CD4-positive, CD25-positive, alpha-beta regulatory T cell (primary cell): Measurements from ENCODE around the gene USP9X. TPM values are rescaled to one million over a fixed set of nuclear protein-coding genes. Genes with fewer than 3 reads are reported as not detected.

ENCODE experiments used
- polyA plus RNA-seq, 4 donors: library from polyadenylated mRNA; unstranded; fragments of 300-500 nt; fragmentation: Illumina TruSeq; gene quantifications; one replicate each; pipeline ENCODE4 v1.2.3, GENCODE V29; 2021
- total RNA-seq: library from RNA; stranded (reverse); gene quantifications from one replicate; pipeline ENCODE4 v1.2.3, GENCODE V29; 2022

USP9X gene
- total and polyA plus RNA-seq, 5 donors from 2014 or later = 19.5 to 101 (median 23.0) TPM

Other genes with a start within 250 kb of the USP9X start
- 1,169 TPM for gene DDX3X, start 248.7 kb downstream of the USP9X start, total RNA-seq
- gene DDX3X, start 248.7 kb downstream of the USP9X start, polyA plus RNA-seq = 100 to 1,000 TPM; 133 to 210 (median 177) TPM